H1 (cell line): ENCODE measurements around the gene MLANA. TPM values are rescaled to one million over a fixed set of nuclear protein-coding genes. Genes with fewer than 3 reads are reported as not detected.

Experiments used
- KDM4A ChIP-seq: IDR thresholded peaks from one replicate; pipeline ENCODE4 v1.7.1; 2012; ENCODE audit warnings: low read depth, mild to moderate bottlenecking, moderate library complexity, low read length, inconsistent platforms; ENCODE audit not compliant: severe bottlenecking
- PHF8 ChIP-seq: fragments of 200-600 bp; sonication (generic); conservative IDR thresholded peaks from 2 replicates; pipeline ENCODE4 v1.7.1; 2012; ENCODE audit warnings: low read depth, mild to moderate bottlenecking, inconsistent platforms, low read length, moderate library complexity
- POU5F1 ChIP-seq: IDR thresholded peaks from 2 replicates; pipeline ENCODE4 v1.6.1; 2011; ENCODE audit warnings: low read depth, mild to moderate bottlenecking, low read length, moderate library complexity
- TBP ChIP-seq: IDR thresholded peaks from 2 replicates; pipeline ENCODE4 v1.6.1; 2011; ENCODE audit warnings: low read depth, low read length, improper control_type of control experiment
- ZNF274 ChIP-seq: IDR thresholded peaks from 2 replicates; pipeline ENCODE4 v1.7.0; 2012; ENCODE audit warnings: low read length, borderline replicate concordance; ENCODE audit errors: extremely low read depth
- polyA plus RNA-seq, 7 experiments: library from polyadenylated mRNA; depleted of rRNA in 3 of 7; stranded (reverse) in 5 of 7; unstranded in 2 of 7; fragments of >200 nt in 5 of 7; fragments of 200-250 nt in 2 of 7; gene quantifications; 1 replicate in 5 of 7; 2 replicates in 1 of 7; 4 replicates in 1 of 7; pipeline versions ENCODE4 v1.2.1 to v1.2.3, GENCODE V29; 2011 to 2013; ENCODE audit warnings: missing spikeins in 2 of 7, mixed read lengths in 2 of 7
- total RNA-seq: library from RNA; stranded (reverse); fragmentation: NEBNext Ultra II Directional; extraction: Animal tissue kit (Norgen Biotek cat#: 25700); gene quantifications from 2 replicates; pipeline ENCODE4 v1.2.1, GENCODE V29; 2021
- TF ChIP-seq, protein P1 (sequence below): fragments of 300-600 bp; sonication (generic); IDR thresholded peaks from 2 replicates; pipeline ENCODE4 v1.7.1; 2012; ENCODE audit warnings: low read length, moderate library complexity, mild to moderate bottlenecking, inconsistent platforms; ENCODE audit not compliant: insufficient replicate concordance

MLANA gene
- total and polyA plus RNA-seq, 2 of the 8 experiments (the other 6 are each of a cell fraction or from before 2014, with no cell fraction given), result not detected

- TF ChIP-seq, protein P1, sequence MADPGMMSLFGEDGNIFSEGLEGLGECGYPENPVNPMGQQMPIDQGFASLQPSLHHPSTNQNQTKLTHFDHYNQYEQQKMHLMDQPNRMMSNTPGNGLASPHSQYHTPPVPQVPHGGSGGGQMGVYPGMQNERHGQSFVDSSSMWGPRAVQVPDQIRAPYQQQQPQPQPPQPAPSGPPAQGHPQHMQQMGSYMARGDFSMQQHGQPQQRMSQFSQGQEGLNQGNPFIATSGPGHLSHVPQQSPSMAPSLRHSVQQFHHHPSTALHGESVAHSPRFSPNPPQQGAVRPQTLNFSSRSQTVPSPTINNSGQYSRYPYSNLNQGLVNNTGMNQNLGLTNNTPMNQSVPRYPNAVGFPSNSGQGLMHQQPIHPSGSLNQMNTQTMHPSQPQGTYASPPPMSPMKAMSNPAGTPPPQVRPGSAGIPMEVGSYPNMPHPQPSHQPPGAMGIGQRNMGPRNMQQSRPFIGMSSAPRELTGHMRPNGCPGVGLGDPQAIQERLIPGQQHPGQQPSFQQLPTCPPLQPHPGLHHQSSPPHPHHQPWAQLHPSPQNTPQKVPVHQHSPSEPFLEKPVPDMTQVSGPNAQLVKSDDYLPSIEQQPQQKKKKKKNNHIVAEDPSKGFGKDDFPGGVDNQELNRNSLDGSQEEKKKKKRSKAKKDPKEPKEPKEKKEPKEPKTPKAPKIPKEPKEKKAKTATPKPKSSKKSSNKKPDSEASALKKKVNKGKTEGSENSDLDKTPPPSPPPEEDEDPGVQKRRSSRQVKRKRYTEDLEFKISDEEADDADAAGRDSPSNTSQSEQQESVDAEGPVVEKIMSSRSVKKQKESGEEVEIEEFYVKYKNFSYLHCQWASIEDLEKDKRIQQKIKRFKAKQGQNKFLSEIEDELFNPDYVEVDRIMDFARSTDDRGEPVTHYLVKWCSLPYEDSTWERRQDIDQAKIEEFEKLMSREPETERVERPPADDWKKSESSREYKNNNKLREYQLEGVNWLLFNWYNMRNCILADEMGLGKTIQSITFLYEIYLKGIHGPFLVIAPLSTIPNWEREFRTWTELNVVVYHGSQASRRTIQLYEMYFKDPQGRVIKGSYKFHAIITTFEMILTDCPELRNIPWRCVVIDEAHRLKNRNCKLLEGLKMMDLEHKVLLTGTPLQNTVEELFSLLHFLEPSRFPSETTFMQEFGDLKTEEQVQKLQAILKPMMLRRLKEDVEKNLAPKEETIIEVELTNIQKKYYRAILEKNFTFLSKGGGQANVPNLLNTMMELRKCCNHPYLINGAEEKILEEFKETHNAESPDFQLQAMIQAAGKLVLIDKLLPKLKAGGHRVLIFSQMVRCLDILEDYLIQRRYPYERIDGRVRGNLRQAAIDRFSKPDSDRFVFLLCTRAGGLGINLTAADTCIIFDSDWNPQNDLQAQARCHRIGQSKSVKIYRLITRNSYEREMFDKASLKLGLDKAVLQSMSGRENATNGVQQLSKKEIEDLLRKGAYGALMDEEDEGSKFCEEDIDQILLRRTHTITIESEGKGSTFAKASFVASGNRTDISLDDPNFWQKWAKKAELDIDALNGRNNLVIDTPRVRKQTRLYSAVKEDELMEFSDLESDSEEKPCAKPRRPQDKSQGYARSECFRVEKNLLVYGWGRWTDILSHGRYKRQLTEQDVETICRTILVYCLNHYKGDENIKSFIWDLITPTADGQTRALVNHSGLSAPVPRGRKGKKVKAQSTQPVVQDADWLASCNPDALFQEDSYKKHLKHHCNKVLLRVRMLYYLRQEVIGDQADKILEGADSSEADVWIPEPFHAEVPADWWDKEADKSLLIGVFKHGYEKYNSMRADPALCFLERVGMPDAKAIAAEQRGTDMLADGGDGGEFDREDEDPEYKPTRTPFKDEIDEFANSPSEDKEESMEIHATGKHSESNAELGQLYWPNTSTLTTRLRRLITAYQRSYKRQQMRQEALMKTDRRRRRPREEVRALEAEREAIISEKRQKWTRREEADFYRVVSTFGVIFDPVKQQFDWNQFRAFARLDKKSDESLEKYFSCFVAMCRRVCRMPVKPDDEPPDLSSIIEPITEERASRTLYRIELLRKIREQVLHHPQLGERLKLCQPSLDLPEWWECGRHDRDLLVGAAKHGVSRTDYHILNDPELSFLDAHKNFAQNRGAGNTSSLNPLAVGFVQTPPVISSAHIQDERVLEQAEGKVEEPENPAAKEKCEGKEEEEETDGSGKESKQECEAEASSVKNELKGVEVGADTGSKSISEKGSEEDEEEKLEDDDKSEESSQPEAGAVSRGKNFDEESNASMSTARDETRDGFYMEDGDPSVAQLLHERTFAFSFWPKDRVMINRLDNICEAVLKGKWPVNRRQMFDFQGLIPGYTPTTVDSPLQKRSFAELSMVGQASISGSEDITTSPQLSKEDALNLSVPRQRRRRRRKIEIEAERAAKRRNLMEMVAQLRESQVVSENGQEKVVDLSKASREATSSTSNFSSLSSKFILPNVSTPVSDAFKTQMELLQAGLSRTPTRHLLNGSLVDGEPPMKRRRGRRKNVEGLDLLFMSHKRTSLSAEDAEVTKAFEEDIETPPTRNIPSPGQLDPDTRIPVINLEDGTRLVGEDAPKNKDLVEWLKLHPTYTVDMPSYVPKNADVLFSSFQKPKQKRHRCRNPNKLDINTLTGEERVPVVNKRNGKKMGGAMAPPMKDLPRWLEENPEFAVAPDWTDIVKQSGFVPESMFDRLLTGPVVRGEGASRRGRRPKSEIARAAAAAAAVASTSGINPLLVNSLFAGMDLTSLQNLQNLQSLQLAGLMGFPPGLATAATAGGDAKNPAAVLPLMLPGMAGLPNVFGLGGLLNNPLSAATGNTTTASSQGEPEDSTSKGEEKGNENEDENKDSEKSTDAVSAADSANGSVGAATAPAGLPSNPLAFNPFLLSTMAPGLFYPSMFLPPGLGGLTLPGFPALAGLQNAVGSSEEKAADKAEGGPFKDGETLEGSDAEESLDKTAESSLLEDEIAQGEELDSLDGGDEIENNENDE, result no peak
- TF ChIP-seq PHF8 (no peak), KDM4A (no peak), TBP (no peak), POU5F1 (no peak), ZNF274 (no peak)
Observed at GRCh38 chr9:5909976-5910375, 19.3 kb downstream of the MLANA start (continued).
